PC-3 (cell line): ENCODE measurements around the gene SMARCD2.
"Not testable (repeated sequence)": the region's sequence is repeated elsewhere in the genome, so short reads cannot be mapped to it uniquely, and the experiment has no call there.

Source experiments
- CTCF ChIP-seq: fragments of 300-600 bp; sonication (generic); conservative IDR thresholded peaks from 2 replicates; pipeline ENCODE4 v1.5.1; 2017; ENCODE audit warnings: antibody characterized with exemption, low read depth, mild to moderate bottlenecking, low read length
- EZH2 ChIP-seq: fragments of 300-600 bp; sonication (generic); IDR thresholded peaks from one replicate; pipeline ENCODE4 v1.6.1; 2017; ENCODE audit warnings: antibody characterized with exemption, mild to moderate bottlenecking, low read length; ENCODE audit not compliant: unreplicated experiment
- EZH2phosphoT487 ChIP-seq: fragments of 300-600 bp; sonication (generic); IDR thresholded peaks from 2 replicates; pipeline ENCODE4 v1.6.1; 2018; ENCODE audit warnings: mild to moderate bottlenecking, antibody characterized with exemption, low read length, borderline replicate concordance

DNA sequence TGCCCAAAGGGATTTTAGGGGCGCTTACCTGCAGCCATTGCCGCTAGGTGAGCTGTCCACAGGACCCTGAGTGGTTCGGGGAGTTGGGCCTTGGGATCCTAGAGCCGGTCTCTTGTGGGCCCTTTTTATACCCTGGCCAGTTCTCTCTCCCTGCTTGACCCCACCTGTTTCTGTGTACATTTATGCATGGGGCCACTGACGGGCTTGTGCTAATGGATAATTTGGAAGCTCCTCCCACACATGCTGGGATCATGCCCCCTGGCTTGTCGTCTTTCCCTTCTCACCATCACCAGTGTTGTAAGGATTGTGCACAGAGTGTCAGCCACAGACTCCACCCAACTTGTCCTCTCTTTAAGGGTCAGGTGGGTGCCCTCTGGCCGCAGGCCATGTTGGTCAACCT, 31.1 kb upstream of the SMARCD2 start, which contains the start of gene CSH2:
- TF ChIP-seq CTCF, EZH2, EZH2phosphoT487: not testable (repeated sequence)
